ENCODE data around the gene CHAF1A.

Gene CHAF1A

GRCh38 chr19:4366666-4367335 lies 35.6 kb upstream of the CHAF1A start:
- DNase-seq = no peak

DNA sequence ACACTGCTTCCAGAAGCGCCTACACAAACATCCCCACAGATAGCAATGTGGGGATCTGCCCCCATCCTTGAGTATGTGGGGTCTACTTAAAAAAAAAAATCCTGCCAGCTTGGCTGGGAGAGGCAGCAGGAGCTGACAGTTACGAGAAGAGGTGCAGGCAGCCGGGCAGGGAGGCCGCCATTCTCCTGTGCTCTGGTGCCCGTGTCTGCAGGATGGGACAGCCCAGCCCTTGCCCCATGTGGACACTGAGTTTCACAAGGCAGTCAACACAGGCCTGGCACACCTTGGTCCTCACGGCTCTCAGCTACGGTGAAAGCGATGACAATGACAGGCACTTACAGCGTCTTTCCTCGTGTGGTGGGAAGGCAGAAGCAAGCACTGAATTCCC lies 35.1 kb upstream of the CHAF1A start:
- no peak for DNase-seq

- DNase-seq = no peak
These were observed 34.7 kb upstream of the CHAF1A start for GRCh38 chr19:4367781-4368127.

- DNase-seq = no peak
These were observed 34.2 kb upstream of the CHAF1A start for GRCh38 chr19:4368128-4368820.

- DNase-seq = no peak
These were observed 33.1 kb upstream of the CHAF1A start for GRCh38 chr19:4369109-4369887.

DNA sequence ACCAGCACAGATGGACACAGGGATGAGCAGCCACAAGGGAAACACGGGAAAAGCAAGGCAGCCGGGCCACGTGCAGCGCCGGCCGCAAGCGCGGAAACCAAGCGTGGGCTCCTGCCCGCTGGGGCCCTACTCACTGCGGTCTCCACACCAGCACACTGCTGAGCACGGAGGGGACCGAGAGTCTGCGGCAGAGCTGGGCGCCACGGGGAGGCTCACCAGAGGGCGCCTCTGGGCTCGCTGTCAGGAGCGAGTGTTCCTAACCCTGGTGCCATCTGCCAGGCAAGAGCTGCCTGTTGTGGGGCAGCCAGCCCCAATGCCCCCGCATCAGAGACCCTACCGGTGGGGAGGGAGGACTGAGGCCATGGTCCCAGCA lies 32.6 kb upstream of the CHAF1A start:
- no peak for DNase-seq

DNA sequence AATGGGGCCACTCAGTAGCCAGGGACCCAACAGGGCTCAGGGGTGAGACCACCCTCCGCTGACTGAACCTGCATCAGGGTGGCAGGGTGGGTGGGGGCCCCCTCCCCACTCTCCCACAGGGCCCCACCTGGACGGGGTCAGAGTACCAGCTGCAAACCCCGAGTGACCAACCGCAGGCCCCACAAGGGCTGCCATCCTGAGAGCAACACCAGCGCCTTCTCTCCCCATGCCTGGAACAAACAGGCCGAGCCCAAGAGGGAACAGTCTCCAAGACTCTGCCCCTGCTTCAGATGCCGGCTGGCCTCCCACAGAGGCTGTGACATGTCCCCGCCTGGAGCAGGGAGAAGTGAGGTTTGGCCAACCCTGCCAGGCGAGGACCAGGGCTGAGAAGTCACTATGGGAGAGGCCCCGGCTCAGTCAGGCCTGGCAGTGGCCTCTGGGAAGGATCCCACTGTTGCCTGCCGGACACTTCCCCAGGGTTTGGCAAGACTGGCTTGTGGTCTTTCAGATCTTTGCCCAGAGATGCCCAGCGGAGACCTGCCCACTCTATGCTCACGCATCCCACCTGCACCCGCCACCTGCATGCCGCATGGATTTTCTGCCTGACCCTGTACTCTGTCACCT lies 31.9 kb upstream of the CHAF1A start:
- DNase-seq = no peak

- no peak for DNase-seq
These were observed 30.9 kb upstream of the CHAF1A start for GRCh38 chr19:4371247-4372164.

GRCh38 chr19:4372165-4373012 lies 30.1 kb upstream of the CHAF1A start:
- DNase-seq = no peak

DNA sequence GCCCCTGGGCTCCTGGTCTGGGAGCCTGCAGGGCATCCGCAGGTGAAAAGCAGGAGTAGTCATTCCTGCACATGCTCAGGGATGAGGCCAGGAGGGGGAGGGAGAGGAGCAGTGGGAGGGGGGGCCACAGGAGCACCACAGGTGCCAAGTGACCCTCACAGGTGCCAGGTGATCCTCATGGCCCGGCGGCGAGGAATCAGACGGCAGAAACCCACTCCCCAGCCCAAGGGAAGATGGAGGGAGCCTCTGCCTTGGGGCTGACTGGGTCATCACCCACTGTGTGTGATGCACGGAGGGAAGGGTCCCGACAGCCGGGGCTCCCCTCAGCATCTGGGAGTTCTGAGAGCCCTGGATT lies 29.4 kb upstream of the CHAF1A start:
- no peak for DNase-seq

GRCh38 chr19:4373601-4374497 lies 28.6 kb upstream of the CHAF1A start:
- no peak for DNase-seq

DNA sequence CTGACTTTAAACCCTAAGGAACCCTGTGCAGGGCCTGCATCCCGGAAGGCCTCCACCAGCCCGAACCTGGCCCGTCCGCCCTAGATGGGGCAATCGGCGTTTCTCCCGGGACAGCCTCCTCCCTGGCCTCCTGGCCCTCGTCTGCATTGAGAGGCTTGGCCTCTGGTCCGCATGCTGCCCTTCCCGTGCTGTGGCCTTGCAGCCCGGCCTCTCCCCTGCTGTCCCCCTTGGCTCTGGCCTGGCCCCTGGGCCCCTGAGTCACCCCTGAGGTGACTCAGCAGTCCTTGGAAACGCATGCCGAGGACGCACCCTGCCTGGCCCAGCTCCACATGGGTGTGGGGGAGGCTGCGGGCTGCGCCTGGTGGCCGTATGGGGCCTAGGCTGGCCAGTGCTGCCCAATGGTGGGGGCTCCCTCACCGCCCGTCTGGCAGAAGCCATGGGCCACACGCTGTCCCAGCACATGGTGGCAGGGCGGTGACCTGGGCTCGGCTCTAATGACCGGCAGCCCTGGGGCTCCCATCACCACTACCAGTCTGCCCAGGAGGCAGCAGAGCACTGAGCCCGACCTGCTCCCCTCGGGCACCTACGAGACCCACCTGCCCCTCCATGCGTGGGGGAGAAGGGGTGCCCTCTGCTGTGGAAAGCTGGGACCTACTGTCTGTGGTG lies 27.8 kb upstream of the CHAF1A start:
- peak; percentile 66 for DNase-seq

DNA sequence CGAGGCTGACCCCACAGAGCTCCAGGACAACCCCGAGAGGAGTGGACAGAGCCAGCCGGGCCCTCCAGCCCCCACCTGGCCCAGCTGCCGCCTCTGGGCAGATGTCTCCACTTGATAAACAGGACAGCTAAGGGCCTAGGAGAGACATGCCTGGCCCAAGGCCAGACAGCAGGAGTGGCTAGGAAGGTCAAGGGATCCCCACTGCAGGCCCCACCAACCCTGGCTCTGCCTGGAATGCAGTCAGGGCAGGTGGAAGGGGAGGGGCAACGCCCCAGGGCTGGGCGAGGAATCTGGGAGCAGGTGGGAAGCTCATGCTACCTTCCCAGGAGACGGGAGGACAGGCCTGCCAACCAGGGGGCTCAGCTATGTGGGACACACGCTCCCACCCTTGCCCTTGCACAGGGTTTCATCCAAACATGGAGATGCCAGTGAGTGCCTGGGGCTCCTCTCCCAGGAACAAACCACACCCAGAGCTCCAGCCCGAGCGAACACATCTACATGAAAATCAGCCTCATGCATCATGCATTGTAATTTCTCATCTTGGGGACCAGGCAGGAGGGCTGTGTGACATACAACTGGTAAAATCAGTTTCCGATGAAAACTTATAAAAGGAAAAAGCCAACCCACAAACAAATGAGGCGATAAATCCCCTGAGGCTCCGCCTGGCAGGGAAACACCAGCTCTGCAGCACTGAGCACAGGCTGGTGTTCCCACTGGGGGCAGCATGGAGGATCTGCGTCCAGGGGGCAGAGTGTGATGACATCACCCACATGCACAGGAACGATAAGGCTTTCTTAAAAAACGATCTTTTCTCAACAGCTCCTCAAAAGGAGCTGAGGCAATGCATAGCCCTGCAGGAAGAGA lies 27.0 kb upstream of the CHAF1A start:
- peak; percentile 67 for DNase-seq

DNA sequence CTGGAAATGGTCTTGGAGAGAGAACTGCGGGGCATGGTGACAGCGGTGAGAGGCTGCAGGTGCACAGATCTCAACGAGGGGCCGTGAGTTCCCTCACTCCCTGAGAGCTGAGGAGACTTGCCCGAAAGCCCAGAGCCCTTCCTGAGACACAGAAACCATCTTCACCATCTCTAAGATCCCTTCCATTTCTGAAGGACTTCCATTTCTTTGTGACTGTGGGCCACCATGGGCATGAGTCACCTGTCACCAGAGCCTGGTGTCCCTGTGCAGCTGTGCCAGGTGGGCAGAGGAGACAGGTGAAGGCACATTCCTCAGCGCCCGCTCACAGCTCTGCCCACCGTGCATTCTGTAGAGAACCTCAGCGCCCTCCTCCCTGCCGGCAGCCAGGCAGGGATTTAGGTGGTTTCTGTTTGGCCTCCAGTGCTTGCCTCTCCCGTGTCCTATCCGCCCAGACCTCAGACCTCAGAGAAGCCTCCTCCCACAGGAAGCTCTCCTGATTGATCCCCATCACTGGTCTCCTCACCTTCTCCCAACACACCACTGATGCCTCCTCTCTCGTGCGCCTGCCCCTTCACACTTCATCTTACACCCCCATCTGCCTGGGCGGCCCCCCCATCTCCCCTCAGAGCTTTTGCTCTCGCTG lies 26.3 kb upstream of the CHAF1A start:
- no peak for DNase-seq

GRCh38 chr19:4376671-4376990 lies 25.8 kb upstream of the CHAF1A start:
- no peak for DNase-seq

GRCh38 chr19:4376991-4377781 lies 25.3 kb upstream of the CHAF1A start:
- no peak for DNase-seq

- DNase-seq = no peak
These were observed 23.6 kb upstream of the CHAF1A start for GRCh38 chr19:4378886-4379285.

All from T1000 (cell line).